Transverse colon (tissue), 4 donors: ENCODE data around the gene S100A14. TPM values are rescaled to one million over a fixed set of nuclear protein-coding genes. Genes with fewer than 3 reads are reported as not detected.

Experiments
- DNase-seq: peaks from one replicate; pipeline ENCODE4 v3.0.0-alpha.2; 2019
- H3K27ac ChIP-seq, 4 donors: fragments of 200-600 bp; sonication (generic); 2 replicates each; pipeline ENCODE4 v1.5.1; 2016 to 2018; ENCODE audit warnings: inconsistent platforms in 4 of 4
- H3K27me3 ChIP-seq: fragments of 200-600 bp; sonication (generic); 2 replicates; pipeline ENCODE4 v1.5.1; 2017; ENCODE audit warnings: inconsistent platforms
- H3K36me3 ChIP-seq, 4 donors: fragments of 200-600 bp; sonication (generic); 2 replicates each; pipeline ENCODE4 v1.5.1; 2017 to 2019; ENCODE audit warnings: inconsistent platforms in 4 of 4
- H3K4me1 ChIP-seq, 4 donors: fragments of 200-600 bp; sonication (generic); 2 replicates each; pipeline ENCODE4 v1.5.1; 2017 to 2020; ENCODE audit warnings: inconsistent platforms in 4 of 4
- H3K4me3 ChIP-seq, 4 donors: fragments of 200-600 bp; sonication (generic); 1 replicate in 1 of 4; 2 replicates in 3 of 4; pipeline versions ENCODE4 v1.5.1 to v1.6.1; 2017 to 2019; ENCODE audit warnings: inconsistent platforms in 4 of 4
- H3K9me3 ChIP-seq, 2 donors: fragments of 200-600 bp; sonication (generic); 2 replicates each; pipeline ENCODE4 v1.5.1; 2017 to 2019; ENCODE audit warnings: inconsistent platforms in 2 of 2
- EP300 ChIP-seq: sonication (generic); formaldehyde crosslinking; IDR thresholded peaks from one replicate; pipeline ENCODE4 v1.6.1; 2017; ENCODE audit warnings: antibody characterized with exemption, low read depth
- POLR2A ChIP-seq: fragments of 450-650 bp; IDR thresholded peaks from one replicate; pipeline ENCODE4 v1.6.1; 2016; ENCODE audit warnings: antibody characterized with exemption, mild to moderate bottlenecking, moderate library complexity
- POLR2AphosphoS5 ChIP-seq, 3 donors: sonication (generic); formaldehyde crosslinking; IDR thresholded peaks; one replicate each; pipeline ENCODE4 v1.6.1; 2016; ENCODE audit warnings: antibody characterized with exemption in 3 of 3
- WGBS, 2 donors: methylation state at CpG; one replicate each; pipeline ENCODE4 v1.1.5; 2018; ENCODE audit warnings: low coverage in 1 of 2; 5-methylcytosine and 5-hydroxymethylcytosine counted together
- in situ Hi-C, 4 donors: fragments of 200-750 bp; cut with MboI; loops; one replicate each; pipeline versions ENCODE4 v1.15.0 to v1.15.1; 2017; ENCODE audit warnings: low sequenced_read_pairs in 3 of 4, low pct_ligation_motif_present in 1 of 4, low pct_unique_long_range_greater_than_20kb in 1 of 4
- intact Hi-C: fragments of 100-400 bp; cut with DNase I; formaldehyde crosslinking; loops from one replicate; pipeline ENCODE4 v1.15.1; 2023; ENCODE audit warnings: low total_unique reads
- total RNA-seq, 4 donors: library from RNA; depleted of rRNA; stranded (reverse); fragments of >200 nt; gene quantifications; one replicate each; pipeline ENCODE4 v1.1.0, GENCODE V29; 2016
- TF ChIP-seq, protein P1 (sequence below), 5 experiments: fragments of 200-600 bp in 3 of 5; fragments of 450-650 bp in 2 of 5; sonication (generic) in 3 of 5; IDR thresholded peaks; 1 replicate in 2 of 5; 2 replicates in 3 of 5; pipeline ENCODE4 v1.5.1; 2016 to 2017; ENCODE audit warnings: antibody characterized with exemption in 5 of 5, inconsistent platforms in 3 of 5, mild to moderate bottlenecking in 2 of 5, moderate library complexity in 1 of 5

The S100A14 gene
- total RNA-seq, 4 donors from 2014 or later: 134 to 514 (median 437) TPM

DNA sequence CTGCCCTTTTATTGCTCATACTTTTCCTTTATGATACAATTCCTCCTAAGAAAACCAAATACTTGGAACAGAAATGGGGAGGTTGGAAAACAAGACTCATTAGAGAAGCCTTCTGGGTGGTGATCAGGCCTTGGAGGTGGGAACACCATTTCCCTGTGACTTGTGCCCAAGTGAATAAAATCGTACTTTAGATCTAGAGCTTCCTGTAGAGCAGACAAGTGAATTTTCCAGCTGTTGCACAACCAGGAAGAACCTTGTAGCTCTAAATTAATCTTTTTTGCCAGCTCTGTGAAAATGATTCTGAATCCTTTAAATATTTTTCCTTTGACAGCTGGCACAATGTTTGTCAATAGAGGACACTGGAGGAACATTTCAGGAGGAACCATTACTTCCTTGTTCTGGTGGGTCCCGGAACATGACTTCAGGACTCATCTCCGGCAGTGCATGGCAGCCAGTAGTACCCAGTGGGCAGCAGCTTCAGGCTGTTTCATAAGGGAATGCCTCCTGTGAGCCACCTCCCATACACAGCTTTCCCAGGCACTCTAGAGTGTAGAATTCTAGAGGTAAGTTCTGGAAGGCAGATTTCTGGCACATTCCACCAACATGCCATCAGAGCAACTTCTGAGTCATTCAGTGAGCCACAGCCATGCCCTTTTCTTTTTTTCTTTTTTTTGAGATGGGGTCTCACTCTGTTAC is 36.8 kb upstream of the S100A14 start:
- no peak for DNase-seq
- in situ Hi-C loops: loop anchor here in 2 of 4 donors (25.0 kb wide), 2 partner anchors 309 to 334 kb away; partner anchors contain the start of genes CREB3L4 (in 1 of the 2), CRTC2 (in 1 of the 2), JTB (in 1 of the 2) and RAB13 (in 1 of the 2)
- H3K4me1 ChIP-seq: peaks cover 0 to 12% (median 4%) of the 10 kb centered on the region in 4 donors
- no peaks in the 10 kb centered on the region for H3K36me3 ChIP-seq
- no peaks in the 10 kb centered on the region for H3K9me3 ChIP-seq
- 14 to 55% methylated on average over 1 to 3 of the region's 3 CpGs for WGBS, 2 donors
- intact Hi-C loops: no loop called here
- no peaks in the 10 kb centered on the region for H3K27me3 ChIP-seq
- no peak for TF ChIP-seq EP300
- TF ChIP-seq POLR2A: no peak
- TF ChIP-seq POLR2AphosphoS5 (IDR thresholded peaks at IDR 0.05): no peak
- TF ChIP-seq, protein P1, sequence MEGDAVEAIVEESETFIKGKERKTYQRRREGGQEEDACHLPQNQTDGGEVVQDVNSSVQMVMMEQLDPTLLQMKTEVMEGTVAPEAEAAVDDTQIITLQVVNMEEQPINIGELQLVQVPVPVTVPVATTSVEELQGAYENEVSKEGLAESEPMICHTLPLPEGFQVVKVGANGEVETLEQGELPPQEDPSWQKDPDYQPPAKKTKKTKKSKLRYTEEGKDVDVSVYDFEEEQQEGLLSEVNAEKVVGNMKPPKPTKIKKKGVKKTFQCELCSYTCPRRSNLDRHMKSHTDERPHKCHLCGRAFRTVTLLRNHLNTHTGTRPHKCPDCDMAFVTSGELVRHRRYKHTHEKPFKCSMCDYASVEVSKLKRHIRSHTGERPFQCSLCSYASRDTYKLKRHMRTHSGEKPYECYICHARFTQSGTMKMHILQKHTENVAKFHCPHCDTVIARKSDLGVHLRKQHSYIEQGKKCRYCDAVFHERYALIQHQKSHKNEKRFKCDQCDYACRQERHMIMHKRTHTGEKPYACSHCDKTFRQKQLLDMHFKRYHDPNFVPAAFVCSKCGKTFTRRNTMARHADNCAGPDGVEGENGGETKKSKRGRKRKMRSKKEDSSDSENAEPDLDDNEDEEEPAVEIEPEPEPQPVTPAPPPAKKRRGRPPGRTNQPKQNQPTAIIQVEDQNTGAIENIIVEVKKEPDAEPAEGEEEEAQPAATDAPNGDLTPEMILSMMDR (IDR thresholded peaks at IDR 0.05): no peak
- H3K27ac ChIP-seq: peak overlapping the region; percentile 42 to 59 (median 53)
- no peak overlapping the region for H3K4me3 ChIP-seq

DNA sequence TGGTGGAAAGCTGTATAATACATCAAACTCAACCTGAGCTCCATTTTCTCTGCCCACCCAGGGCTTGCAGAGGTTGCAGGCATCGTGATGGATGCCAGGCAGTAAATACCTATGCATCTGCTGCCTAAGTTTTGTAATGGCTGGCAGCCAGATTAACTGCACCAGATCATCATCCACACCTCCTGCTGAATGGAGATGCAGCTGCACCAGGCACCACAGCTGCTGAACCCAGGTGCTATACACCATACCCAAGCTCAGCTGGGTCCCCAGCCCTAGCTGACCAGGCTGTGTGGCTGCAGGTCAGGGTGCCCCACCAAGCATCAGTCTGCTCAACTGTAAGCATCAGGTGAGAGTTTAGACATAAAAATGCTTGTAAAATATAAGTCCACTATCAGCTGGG is 35.6 kb upstream of the S100A14 start:
- H3K9me3 ChIP-seq: no peaks in the 10 kb centered on the region
- H3K4me1 ChIP-seq: peaks cover 0 to 11% (median 4%) of the 10 kb centered on the region in 4 donors
- H3K36me3 ChIP-seq: no peaks in the 10 kb centered on the region
- no peak overlapping the region for H3K27ac ChIP-seq
- in situ Hi-C loops (loop anchor here in 2 of 4 donors (25.0 kb wide), 2 partner anchors 311 to 336 kb away; partner anchors contain the start of genes CREB3L4 (in 1 of the 2), CRTC2 (in 1 of the 2), JTB (in 1 of the 2) and RAB13 (in 1 of the 2)), intact Hi-C loops (no loop called here)
- TF ChIP-seq, protein P1 (IDR thresholded peaks at IDR 0.05): no peak
- TF ChIP-seq POLR2A (no peak), POLR2AphosphoS5 (IDR thresholded peaks at IDR 0.05) (no peak), EP300 (no peak)
- no peak for DNase-seq
- 29 to 80% methylated on average over 1 of the region's 1 CpG for WGBS, 2 donors
- no peak overlapping the region for H3K4me3 ChIP-seq
- H3K27me3 ChIP-seq: no peaks in the 10 kb centered on the region

DNA sequence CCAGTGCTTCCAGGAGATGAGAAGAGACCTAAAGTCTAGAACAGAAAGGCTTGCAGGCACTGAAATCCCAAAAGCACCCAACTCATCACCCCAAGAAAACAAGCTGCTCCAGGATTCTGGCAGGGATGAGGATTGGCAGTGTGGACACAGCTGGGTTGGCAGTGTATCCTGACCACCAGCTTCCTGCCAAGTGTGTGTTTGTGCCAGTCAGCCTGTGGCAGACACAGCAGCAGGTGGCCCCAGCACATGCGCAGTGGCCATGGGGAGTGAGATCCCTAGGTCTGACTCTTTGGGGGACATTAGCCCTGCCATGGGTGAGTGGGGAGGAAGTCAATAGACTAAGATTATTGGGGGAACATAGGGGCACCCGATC is 33.7 kb upstream of the S100A14 start:
- Histone ChIP-seq H3K4me1 (peaks cover 0 to 11% (median 4%) of the 10 kb centered on the region in 4 donors), H3K9me3 (no peaks in the 10 kb centered on the region), H3K4me3 (no peak overlapping the region), H3K27ac (no peak overlapping the region), H3K27me3 (no peaks in the 10 kb centered on the region), H3K36me3 (peaks cover 0 to 15% (median 7%) of the 10 kb centered on the region in 4 donors)
- 60% methylated on average over 2 of the region's 2 CpGs; no CpG with 5 or more reads in 1 of the 2 donors for WGBS, 2 donors
- in situ Hi-C loops (loop anchor here in 2 of 4 donors (25.0 kb wide), 2 partner anchors 312 to 337 kb away; partner anchors contain the start of genes CREB3L4 (in 1 of the 2), CRTC2 (in 1 of the 2), JTB (in 1 of the 2) and RAB13 (in 1 of the 2)), intact Hi-C loops (no loop called here)
- TF ChIP-seq POLR2AphosphoS5 (IDR thresholded peaks at IDR 0.05) (no peak), POLR2A (no peak), EP300 (no peak)
- TF ChIP-seq, protein P1 (IDR thresholded peaks at IDR 0.05): no peak
- DNase-seq: no peak

DNA sequence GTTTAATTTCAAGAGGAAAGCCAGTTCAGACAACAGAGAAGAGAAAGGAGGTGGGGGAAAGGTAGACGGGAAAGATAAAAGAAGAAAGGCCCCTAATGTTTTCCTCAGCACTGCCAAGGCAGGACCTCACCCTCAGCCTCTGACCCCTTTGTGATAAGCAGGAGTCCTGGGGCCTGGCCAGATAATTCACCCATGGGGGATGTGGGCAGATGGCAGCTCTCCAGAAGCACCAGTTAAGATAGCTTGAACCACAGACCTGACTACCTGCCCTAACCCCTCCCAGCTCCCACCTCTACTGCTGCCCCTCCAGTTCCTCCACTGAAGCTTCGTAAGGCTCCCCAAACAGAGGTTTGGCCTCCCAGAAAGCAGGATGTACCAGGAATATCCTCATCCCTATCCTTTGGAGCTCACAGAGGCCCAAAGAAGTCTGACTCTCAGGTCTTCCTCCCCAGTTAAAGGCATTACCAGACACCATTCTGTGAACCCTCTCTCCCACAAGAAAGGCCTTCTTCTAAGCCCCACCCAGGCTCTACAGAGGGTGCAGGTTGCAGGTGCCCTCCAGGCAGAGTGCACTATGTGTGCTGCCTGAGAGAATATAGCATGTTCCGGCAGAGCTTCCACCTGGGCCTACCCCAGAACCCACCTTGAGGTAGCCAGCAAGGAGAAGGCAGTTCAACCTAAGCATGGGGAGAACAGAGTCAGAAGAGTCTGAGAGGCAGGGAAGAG is 33.2 kb upstream of the S100A14 start:
- 44 to 45% methylated on average over 2 to 3 of the region's 3 CpGs for WGBS, 2 donors
- H3K4me3 ChIP-seq: no peak overlapping the region
- no peak for DNase-seq
- in situ Hi-C loops (no loop called here), intact Hi-C loops (no loop called here)
- H3K27ac ChIP-seq: no peak overlapping the region
- H3K36me3 ChIP-seq: peaks cover 0 to 21% (median 10%) of the 10 kb centered on the region in 4 donors
- TF ChIP-seq, protein P1 (IDR thresholded peaks at IDR 0.05): no peak
- TF ChIP-seq EP300: no peak
- TF ChIP-seq POLR2A: no peak
- TF ChIP-seq POLR2AphosphoS5 (IDR thresholded peaks at IDR 0.05): no peak
- H3K4me1 ChIP-seq: peaks cover 0 to 11% (median 4%) of the 10 kb centered on the region in 4 donors
- H3K9me3 ChIP-seq: no peaks in the 10 kb centered on the region
- no peaks in the 10 kb centered on the region for H3K27me3 ChIP-seq
